Lower lobe of right lung (tissue), 2 donors: ENCODE results near the gene MID2. TPM values are rescaled to one million over a fixed set of nuclear protein-coding genes. Genes with fewer than 3 reads are reported as not detected.

Experiments used
- ATAC-seq, 2 donors: fragments of 200-7000 bp; cut with Tn5 transposase; one replicate each; pipeline ENCODE4 v1.9.1; 2020 to 2022; ENCODE audit warnings: mild to moderate bottlenecking in 2 of 2, moderate library complexity in 2 of 2
- DNase-seq: peaks from one replicate; pipeline ENCODE4 v3.0.0-alpha.2; 2020
- H3K27ac ChIP-seq: fragments of 200-600 bp; one replicate; pipeline ENCODE4 v1.8.0; 2022
- H3K27me3 ChIP-seq: fragments of 200-600 bp; one replicate; pipeline ENCODE4 v1.8.0; 2022; ENCODE audit warnings: low read depth
- H3K36me3 ChIP-seq: fragments of 200-600 bp; one replicate; pipeline ENCODE4 v1.8.0; 2022; ENCODE audit warnings: mild to moderate bottlenecking
- H3K4me1 ChIP-seq: fragments of 200-600 bp; one replicate; pipeline ENCODE4 v1.8.0; 2022
- H3K4me3 ChIP-seq: fragments of 200-600 bp; one replicate; pipeline ENCODE4 v1.8.0; 2022; ENCODE audit warnings: mild to moderate bottlenecking
- H3K9me3 ChIP-seq: fragments of 200-600 bp; one replicate; pipeline ENCODE4 v1.8.0; 2022
- intact Hi-C: fragments of 100-400 bp; cut with DNase I; formaldehyde crosslinking; loops from one replicate; pipeline ENCODE4 v1.11.0; 2022
- total RNA-seq: library from RNA; stranded (reverse); fragmentation: NEBNext Ultra II Directional; extraction: Animal tissue kit (Norgen Biotek cat#: 25700); gene quantifications from one replicate; pipeline ENCODE4 v1.2.1, GENCODE V29; 2021
- TF ChIP-seq, protein P1 (sequence below): fragments of 200-600 bp; IDR thresholded peaks from one replicate; pipeline ENCODE4 v1.8.0; 2022; ENCODE audit warnings: antibody characterized with exemption, mild to moderate bottlenecking
- donor health status: DM: no; HTN: yes; CAD: no; lungs with severe emphysema.

Gene MID2
- total RNA-seq, 1 donor from 2014 or later: 20.3 TPM

DNA sequence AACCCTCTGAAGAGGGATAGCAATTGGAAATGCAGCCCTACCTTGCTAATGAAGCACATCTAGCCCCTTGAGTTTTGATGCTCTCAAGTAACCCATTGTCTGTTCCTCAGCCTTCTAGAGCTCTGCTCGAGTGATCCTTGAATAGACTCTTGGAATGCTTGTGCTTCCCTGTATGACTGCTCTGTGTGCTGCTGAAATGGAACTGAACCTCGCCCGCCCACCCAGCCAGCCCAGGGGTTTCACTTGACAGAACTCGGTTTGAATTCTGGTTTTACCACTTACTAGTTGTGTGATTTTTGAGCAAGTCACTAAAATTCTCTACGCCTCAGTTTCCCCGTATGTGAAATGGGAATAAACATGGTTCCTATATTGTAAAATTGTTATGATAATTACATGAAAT lies 77.1 kb downstream of the MID2 start:
- ATAC-seq (no peak), DNase-seq (no peak)
- Histone ChIP-seq H3K4me3 (no peak overlapping the region), H3K27ac (no peak overlapping the region), H3K36me3 (peaks cover 8% of the 10 kb centered on the region), H3K9me3 (no peaks in the 10 kb centered on the region), H3K4me1 (no peaks in the 10 kb centered on the region), H3K27me3 (no peaks in the 10 kb centered on the region)
- TF ChIP-seq, protein P1, sequence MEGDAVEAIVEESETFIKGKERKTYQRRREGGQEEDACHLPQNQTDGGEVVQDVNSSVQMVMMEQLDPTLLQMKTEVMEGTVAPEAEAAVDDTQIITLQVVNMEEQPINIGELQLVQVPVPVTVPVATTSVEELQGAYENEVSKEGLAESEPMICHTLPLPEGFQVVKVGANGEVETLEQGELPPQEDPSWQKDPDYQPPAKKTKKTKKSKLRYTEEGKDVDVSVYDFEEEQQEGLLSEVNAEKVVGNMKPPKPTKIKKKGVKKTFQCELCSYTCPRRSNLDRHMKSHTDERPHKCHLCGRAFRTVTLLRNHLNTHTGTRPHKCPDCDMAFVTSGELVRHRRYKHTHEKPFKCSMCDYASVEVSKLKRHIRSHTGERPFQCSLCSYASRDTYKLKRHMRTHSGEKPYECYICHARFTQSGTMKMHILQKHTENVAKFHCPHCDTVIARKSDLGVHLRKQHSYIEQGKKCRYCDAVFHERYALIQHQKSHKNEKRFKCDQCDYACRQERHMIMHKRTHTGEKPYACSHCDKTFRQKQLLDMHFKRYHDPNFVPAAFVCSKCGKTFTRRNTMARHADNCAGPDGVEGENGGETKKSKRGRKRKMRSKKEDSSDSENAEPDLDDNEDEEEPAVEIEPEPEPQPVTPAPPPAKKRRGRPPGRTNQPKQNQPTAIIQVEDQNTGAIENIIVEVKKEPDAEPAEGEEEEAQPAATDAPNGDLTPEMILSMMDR: no peak
- intact Hi-C loops: no loop called here

DNA sequence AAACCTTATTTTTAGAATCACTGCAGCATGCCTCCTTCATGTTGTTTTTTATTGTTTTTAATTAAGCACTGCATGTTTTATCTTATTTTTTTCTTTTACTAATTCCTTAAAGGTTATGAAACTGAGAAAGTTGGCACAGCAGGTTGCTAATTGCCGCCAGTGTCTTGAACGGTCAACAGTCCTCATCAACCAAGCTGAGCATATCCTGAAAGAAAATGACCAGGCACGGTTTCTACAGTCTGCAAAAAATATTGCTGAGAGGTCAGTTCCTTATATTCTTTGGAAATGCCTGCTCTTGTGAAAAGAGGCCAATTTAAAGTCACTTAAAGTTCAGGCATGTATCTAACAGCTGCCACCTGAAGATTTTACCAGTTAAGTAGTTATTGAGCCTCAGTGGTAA lies 79.7 kb downstream of the MID2 start:
- intact Hi-C loops: no loop called here
- no peaks in the 10 kb centered on the region for H3K27me3 ChIP-seq

DNA sequence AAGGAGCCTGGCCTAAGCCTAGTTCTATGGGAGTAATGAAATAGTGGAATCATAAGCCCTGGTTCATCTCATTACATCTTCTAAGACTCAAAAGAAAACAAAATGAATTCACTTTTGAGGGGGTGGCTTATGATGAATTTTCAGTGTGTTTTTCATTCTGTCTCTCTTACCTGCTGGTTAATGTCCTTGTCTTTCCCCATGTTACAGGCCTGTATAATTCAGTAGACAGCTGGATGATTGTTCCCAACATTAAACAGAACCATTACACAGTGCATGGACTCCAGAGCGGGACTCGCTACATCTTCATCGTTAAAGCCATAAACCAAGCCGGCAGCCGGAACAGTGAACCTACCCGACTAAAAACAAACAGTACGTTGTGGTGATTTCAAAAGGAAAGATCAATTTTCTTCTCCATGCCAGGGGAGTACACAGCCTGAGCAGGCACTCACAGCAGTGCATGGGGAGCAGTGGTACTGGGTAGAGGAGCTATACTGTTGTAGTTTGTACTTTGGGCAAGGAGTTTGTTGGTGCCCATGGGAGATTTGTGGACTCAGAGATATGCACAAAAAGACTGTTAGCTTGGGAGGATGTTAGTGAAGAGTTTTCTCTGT lies 98.6 kb downstream of the MID2 start:
- peaks cover 34% of the 10 kb centered on the region for H3K36me3 ChIP-seq
- no peak overlapping the region for H3K27ac ChIP-seq
- H3K4me3 ChIP-seq: no peak overlapping the region
- H3K27me3 ChIP-seq: no peaks in the 10 kb centered on the region
- intact Hi-C loops: no loop called here
- TF ChIP-seq, protein P1: no peak
- no peaks in the 10 kb centered on the region for H3K4me1 ChIP-seq
- ATAC-seq: no peak
- DNase-seq: no peak
- no peaks in the 10 kb centered on the region for H3K9me3 ChIP-seq

More for the DNA sequence above, 79.7 kb downstream of the MID2 start:
- TF ChIP-seq, protein P1: no peak
- DNase-seq (no peak), ATAC-seq (no peak)
- Histone ChIP-seq H3K9me3 (no peaks in the 10 kb centered on the region), H3K4me3 (no peak overlapping the region), H3K27ac (no peak overlapping the region), H3K36me3 (peaks cover 8% of the 10 kb centered on the region), H3K4me1 (no peaks in the 10 kb centered on the region)

GRCh38 chrX:107934262-107934661 lies 108.6 kb downstream of the MID2 start:
- Histone ChIP-seq H3K9me3 (no peaks in the 10 kb centered on the region), H3K27me3 (no peaks in the 10 kb centered on the region), H3K36me3 (no peaks in the 10 kb centered on the region), H3K27ac (no peak overlapping the region), H3K4me1 (no peaks in the 10 kb centered on the region), H3K4me3 (no peak overlapping the region)
- TF ChIP-seq, protein P1: no peak
- ATAC-seq: no peak
- DNase-seq: no peak
- intact Hi-C loops: no loop called here

DNA sequence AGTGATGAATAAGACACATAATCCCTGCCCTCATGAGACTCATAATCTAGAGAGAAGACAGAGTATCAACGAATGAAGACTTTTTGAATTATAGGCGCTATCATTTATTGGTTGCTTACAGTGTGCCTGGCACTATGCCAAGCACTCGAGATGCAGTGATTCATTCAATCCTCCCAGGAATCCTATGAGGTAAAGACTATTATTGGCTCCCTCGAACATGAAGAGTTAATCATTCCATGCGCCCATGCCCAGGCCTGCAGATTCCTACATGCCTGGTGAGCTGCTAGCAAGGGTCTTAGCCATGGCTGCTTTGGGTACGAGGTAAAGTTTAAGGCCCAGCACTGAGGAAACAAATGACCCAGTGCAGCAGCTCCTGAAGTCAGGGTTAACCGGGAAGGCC lies 109.5 kb downstream of the MID2 start:
- Histone ChIP-seq H3K9me3 (no peaks in the 10 kb centered on the region), H3K36me3 (no peaks in the 10 kb centered on the region), H3K27ac (no peak overlapping the region), H3K27me3 (no peaks in the 10 kb centered on the region), H3K4me1 (no peaks in the 10 kb centered on the region), H3K4me3 (no peak overlapping the region)
- ATAC-seq: no peak
- intact Hi-C loops: no loop called here
- TF ChIP-seq, protein P1: no peak
- DNase-seq: no peak
